HepG2 (cell line): ENCODE results near the gene STX1B. TPM values are rescaled to one million over a fixed set of nuclear protein-coding genes. Genes with fewer than 3 reads are reported as not detected.
A peak's percentile ranks its signal among the peaks of the same experiment; 100 is the strongest.

Experiments
- JARID2 ChIP-seq: sonication (generic); formaldehyde crosslinking; IDR thresholded peaks from 2 replicates; pipeline ENCODE4 v1.8.1; 2023; ENCODE audit warnings: missing genetic modification reagents, inconsistent platforms; ENCODE audit not compliant: insufficient replicate concordance
- KAT2B ChIP-seq: fragments of 150-350 bp; IDR thresholded peaks from 2 replicates; pipeline ENCODE4 v1.6.1; 2014; ENCODE audit warnings: low read depth, low read length, borderline replicate concordance
- NFE2L2 ChIP-seq: fragments of 150-350 bp; IDR thresholded peaks from 2 replicates; pipeline ENCODE4 v1.6.1; 2014; ENCODE audit warnings: low read length
- RBM22 ChIP-seq: fragments of 200-400 bp; formaldehyde crosslinking; optimal IDR thresholded peaks from 2 replicates; pipeline ENCODE3; 2017; ENCODE audit warnings: mild to moderate bottlenecking, low read length, moderate library complexity
- SRSF4 ChIP-seq: fragments of 200-400 bp; formaldehyde crosslinking; IDR thresholded peaks from one replicate; pipeline ENCODE4 v1.6.1; 2018; ENCODE audit warnings: mild to moderate bottlenecking, low read depth, low read length, moderate library complexity; ENCODE audit not compliant: poor library complexity, severe bottlenecking
- SUZ12 ChIP-seq: fragments of 150-350 bp; IDR thresholded peaks from 2 replicates; pipeline ENCODE4 v1.6.1; 2014; ENCODE audit warnings: low read depth, low read length
- ZFP82 ChIP-seq: sonication (generic); formaldehyde crosslinking; IDR thresholded peaks from 2 replicates; pipeline ENCODE4 v1.5.1; 2020; ENCODE audit warnings: mild to moderate bottlenecking, missing genetic modification reagents, borderline replicate concordance
- ZNF546 ChIP-seq: sonication (generic); formaldehyde crosslinking; conservative IDR thresholded peaks from 2 replicates; pipeline ENCODE4 v1.8.1; 2023; ENCODE audit warnings: mild to moderate bottlenecking, missing genetic modification reagents
- polyA plus RNA-seq, 8 experiments: library from polyadenylated mRNA; depleted of rRNA in 3 of 8; stranded (reverse) in 7 of 8; unstranded in 1 of 8; fragments of >200 nt; fragmentation: Illumina TruSeq in 4 of 8; extraction: Trizol in 4 of 8; gene quantifications; 2 replicates each; pipeline versions ENCODE4 v1.2.1 to v1.2.3, GENCODE V29; 2011 to 2016; ENCODE audit warnings: low read depth in 4 of 8, missing spikeins in 1 of 8, mixed read lengths in 1 of 8; ENCODE audit not compliant: insufficient read depth in 1 of 8
- total RNA-seq, 5 experiments: library from RNA; depleted of rRNA; stranded (reverse); fragments of >200 nt; fragmentation: Illumina TruSeq; extraction: Trizol; gene quantifications; 2 replicates each; pipeline ENCODE4 v1.2.3, GENCODE V29; 2016; ENCODE audit warnings: low read depth in 1 of 5
- TF ChIP-seq, protein P1 (sequence below): sonication (generic); formaldehyde crosslinking; IDR thresholded peaks from 2 replicates; pipeline ENCODE4 v1.4.0; 2020; ENCODE audit warnings: missing genetic modification reagents
- TF ChIP-seq, protein P2 (sequence below), 2 experiments: sonication (generic) in 1 of 2; formaldehyde crosslinking in 1 of 2; IDR thresholded peaks; 2 replicates each; pipeline versions ENCODE4 v1.4.0 to v1.6.1; 2016 to 2020; ENCODE audit warnings: borderline replicate concordance in 1 of 2, low read depth in 1 of 2, mild to moderate bottlenecking in 1 of 2, missing genetic modification reagents in 1 of 2
- TF ChIP-seq, protein P3 (sequence below): IDR thresholded peaks from 2 replicates; pipeline ENCODE4 v1.6.1; 2016; ENCODE audit warnings: mild to moderate bottlenecking, missing biosample characterization, missing genetic modification reagents
- TF ChIP-seq, protein P4 (sequence below): sonication (generic); formaldehyde crosslinking; IDR thresholded peaks from 2 replicates; pipeline ENCODE4; 2020; ENCODE audit warnings: missing genetic modification reagents, mild to moderate bottlenecking, borderline replicate concordance

STX1B gene
- total and polyA plus RNA-seq, 2 of the 13 experiments (the other 11 are each of a cell fraction or from before 2014, with no cell fraction given): 2.1 to 3.0 TPM

DNA sequence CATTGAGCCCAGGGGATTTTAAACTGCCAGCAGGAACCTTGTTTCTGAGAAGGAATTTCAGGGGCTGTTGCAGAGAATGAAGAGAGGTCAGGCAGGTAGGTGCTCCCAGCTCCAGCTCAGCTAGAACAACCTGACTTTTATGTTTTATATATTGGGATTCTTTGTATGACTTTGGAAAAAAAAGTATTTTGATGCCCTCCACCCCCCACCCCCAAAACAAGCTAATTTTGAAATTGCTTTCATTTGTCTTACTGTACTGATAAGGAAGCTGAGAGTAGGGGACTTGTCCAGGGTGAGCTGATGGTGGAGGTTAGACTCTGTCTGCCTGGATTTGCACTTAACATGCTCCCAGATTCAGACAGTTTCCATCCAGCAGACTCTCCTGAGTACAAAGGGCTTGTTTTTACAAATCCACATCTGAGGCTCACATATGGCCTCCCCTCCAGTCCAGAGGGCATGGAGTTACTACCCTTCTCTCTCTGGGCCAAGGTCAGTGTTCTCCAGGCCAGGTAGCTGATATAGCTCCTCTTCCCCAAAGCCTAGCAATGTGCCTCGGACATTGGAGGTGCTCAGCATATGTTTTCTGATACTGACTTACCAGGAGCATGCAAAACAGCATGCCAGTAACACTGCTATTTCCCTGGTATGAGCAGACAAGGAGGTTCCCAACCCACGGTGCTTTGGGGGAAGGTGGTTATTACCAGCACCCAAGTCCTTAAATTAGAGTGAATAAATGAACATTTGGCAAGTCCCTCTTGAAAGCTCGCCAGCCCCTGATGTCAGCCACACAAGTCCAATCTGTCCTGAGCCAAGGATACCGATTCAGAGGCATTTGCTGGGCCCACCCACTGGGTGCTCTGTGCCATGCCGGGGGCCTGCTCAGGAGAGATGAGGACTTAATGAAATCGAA, 11.3 kb downstream of the STX1B start (continued):
- peak; percentile 42 for TF ChIP-seq ZFP82 (CRISPR knock-in tag)
- no peak for TF ChIP-seq ZNF546 (CRISPR knock-in tag)
- no peak for TF ChIP-seq KAT2B
- TF ChIP-seq, protein P1, sequence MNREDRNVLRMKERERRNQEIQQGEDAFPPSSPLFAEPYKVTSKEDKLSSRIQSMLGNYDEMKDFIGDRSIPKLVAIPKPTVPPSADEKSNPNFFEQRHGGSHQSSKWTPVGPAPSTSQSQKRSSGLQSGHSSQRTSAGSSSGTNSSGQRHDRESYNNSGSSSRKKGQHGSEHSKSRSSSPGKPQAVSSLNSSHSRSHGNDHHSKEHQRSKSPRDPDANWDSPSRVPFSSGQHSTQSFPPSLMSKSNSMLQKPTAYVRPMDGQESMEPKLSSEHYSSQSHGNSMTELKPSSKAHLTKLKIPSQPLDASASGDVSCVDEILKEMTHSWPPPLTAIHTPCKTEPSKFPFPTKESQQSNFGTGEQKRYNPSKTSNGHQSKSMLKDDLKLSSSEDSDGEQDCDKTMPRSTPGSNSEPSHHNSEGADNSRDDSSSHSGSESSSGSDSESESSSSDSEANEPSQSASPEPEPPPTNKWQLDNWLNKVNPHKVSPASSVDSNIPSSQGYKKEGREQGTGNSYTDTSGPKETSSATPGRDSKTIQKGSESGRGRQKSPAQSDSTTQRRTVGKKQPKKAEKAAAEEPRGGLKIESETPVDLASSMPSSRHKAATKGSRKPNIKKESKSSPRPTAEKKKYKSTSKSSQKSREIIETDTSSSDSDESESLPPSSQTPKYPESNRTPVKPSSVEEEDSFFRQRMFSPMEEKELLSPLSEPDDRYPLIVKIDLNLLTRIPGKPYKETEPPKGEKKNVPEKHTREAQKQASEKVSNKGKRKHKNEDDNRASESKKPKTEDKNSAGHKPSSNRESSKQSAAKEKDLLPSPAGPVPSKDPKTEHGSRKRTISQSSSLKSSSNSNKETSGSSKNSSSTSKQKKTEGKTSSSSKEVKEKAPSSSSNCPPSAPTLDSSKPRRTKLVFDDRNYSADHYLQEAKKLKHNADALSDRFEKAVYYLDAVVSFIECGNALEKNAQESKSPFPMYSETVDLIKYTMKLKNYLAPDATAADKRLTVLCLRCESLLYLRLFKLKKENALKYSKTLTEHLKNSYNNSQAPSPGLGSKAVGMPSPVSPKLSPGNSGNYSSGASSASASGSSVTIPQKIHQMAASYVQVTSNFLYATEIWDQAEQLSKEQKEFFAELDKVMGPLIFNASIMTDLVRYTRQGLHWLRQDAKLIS (CRISPR knock-in tag): no peak
- TF ChIP-seq NFE2L2: no peak
- TF ChIP-seq, protein P2, sequence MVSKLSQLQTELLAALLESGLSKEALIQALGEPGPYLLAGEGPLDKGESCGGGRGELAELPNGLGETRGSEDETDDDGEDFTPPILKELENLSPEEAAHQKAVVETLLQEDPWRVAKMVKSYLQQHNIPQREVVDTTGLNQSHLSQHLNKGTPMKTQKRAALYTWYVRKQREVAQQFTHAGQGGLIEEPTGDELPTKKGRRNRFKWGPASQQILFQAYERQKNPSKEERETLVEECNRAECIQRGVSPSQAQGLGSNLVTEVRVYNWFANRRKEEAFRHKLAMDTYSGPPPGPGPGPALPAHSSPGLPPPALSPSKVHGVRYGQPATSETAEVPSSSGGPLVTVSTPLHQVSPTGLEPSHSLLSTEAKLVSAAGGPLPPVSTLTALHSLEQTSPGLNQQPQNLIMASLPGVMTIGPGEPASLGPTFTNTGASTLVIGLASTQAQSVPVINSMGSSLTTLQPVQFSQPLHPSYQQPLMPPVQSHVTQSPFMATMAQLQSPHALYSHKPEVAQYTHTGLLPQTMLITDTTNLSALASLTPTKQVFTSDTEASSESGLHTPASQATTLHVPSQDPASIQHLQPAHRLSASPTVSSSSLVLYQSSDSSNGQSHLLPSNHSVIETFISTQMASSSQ (IDR thresholded peaks at IDR 0.05; ENCODE audit: low read depth): peak; percentile 41; the same call in 1 of the 2 replicates
- TF ChIP-seq, protein P2 (CRISPR knock-in tag; IDR thresholded peaks at IDR 0.05; ENCODE audit: borderline replicate concordance): peak; percentile 50; the same call in 1 of the 2 replicates
- TF ChIP-seq SUZ12: no peak
- TF ChIP-seq JARID2 (CRISPR knock-in tag): no peak
- TF ChIP-seq, protein P3, sequence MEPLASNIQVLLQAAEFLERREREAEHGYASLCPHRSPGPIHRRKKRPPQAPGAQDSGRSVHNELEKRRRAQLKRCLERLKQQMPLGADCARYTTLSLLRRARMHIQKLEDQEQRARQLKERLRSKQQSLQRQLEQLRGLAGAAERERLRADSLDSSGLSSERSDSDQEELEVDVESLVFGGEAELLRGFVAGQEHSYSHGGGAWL (CRISPR knock-in tag): no peak
- TF ChIP-seq, protein P4, sequence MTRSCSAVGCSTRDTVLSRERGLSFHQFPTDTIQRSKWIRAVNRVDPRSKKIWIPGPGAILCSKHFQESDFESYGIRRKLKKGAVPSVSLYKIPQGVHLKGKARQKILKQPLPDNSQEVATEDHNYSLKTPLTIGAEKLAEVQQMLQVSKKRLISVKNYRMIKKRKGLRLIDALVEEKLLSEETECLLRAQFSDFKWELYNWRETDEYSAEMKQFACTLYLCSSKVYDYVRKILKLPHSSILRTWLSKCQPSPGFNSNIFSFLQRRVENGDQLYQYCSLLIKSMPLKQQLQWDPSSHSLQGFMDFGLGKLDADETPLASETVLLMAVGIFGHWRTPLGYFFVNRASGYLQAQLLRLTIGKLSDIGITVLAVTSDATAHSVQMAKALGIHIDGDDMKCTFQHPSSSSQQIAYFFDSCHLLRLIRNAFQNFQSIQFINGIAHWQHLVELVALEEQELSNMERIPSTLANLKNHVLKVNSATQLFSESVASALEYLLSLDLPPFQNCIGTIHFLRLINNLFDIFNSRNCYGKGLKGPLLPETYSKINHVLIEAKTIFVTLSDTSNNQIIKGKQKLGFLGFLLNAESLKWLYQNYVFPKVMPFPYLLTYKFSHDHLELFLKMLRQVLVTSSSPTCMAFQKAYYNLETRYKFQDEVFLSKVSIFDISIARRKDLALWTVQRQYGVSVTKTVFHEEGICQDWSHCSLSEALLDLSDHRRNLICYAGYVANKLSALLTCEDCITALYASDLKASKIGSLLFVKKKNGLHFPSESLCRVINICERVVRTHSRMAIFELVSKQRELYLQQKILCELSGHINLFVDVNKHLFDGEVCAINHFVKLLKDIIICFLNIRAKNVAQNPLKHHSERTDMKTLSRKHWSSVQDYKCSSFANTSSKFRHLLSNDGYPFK (CRISPR knock-in tag): no peak
- TF ChIP-seq SRSF4: no peak
- no peak for TF ChIP-seq RBM22
